Stimulated activated CD4-positive, alpha-beta T cell treated with anti-CD3 and anti-CD28 coated beads, TNF-alpha, amount 100 ng/mL, for 1 hour (primary cell): ENCODE results near the gene TSSK2.

ENCODE experiments used
- DNase-seq, 3 donors: peaks; one replicate each; pipeline ENCODE4 v3.0.0-alpha.2; 2020; ENCODE audit warnings: low read depth in 3 of 3, low spot score in 1 of 3

Gene TSSK2

DNA sequence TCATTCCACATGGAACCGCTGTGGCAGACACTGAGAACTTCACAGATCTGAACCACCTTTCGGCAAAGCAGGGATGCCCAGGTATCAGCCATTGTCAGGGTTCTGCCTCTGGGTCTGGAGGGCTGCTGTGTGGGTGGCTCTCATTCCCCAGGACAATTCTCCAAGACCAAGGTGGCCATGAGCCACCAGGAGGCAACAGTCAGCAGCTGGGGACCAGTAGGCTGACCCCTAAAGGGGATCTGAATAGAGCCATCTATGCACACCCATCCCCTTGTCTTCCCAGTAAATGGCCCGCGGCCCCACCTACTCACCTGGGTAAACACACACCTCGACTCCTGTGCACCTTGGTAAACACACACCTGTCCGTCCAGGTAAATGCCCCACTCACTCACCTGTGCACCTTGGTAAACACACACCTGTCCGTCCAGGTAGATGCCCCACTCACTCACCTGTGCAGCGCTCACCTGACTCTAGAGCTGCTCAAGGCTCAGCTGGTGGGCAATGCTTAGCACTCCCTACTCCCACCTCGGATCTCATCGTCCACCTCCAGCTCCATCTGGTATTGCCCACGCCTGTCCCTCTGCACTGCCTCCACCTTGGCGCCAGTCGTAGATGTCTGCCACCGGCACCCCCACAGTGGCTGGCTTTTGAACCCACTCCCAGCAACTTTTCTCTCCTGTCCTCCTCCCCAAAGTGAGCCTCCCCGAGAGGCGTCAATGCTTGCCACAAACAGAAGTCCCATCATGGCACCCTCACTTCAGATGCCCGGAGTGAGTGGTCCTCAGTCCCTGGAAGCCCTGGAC lies 37.2 kb downstream of the TSSK2 start:
- DNase-seq = no peak

DNA sequence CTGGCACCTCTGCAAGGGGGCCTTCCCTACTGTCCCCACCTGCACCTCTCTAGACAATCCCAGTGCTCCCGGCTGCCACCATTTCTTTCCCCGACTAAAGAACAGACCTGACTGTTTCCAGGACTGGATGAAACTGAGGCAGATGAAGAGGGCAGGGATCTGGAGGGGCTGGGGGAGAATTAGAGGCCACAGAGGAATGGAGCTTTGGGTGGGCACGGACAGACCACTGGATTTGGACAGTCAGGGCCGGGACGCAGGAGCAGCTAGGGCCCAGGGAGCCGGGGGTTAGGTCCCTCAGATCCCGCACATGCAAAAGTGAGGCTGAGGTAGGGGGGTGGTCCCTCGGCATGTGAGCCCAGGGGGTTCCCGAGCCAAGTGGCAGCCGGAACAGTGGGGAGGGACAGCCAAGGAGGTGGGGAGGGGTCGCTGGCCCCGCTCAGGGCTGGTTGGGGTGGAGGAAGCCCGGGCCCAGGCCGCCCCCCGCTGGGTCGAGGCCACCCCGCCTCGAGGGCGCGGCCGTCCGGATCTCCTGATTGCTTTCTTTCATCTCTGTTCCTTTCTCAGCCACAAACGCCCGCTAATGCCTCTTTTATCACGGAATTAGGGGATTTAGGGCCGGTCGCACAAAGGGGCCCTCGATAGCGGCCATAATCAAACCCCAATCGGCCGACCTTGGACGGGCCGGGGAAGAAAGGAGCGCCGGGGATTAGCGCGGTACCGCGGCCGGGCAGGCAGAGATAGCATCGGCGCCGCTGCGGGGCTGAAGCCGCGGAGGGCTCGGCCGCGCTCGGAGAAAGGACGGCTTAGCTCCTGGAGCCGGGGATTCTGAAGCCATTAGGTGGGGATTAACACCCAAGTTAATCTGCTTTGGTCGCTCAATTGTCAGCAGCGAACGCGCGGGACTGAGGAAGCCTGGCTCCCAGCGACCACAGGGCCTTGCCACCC lies 38.2 kb downstream of the TSSK2 start:
- DNase-seq = no peak

DNA sequence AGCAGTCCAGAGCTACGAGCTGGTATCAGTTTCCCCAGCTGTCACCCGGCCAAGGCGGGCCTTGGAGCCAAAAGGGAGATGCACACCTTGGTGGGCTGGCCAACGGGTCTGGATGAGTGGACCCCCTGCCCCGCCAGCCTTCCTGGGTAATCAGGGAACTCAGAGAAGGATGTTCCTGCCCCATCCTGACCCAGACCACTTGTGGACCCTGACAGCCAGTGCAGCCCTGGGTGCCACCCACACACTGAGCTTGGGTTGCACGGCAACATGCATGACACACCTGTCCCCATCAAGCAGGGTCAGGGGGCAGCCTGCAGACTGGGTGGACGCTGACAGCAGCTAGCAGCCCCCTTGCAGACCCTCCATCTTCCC lies 38.8 kb downstream of the TSSK2 start:
- no peak for DNase-seq

DNA sequence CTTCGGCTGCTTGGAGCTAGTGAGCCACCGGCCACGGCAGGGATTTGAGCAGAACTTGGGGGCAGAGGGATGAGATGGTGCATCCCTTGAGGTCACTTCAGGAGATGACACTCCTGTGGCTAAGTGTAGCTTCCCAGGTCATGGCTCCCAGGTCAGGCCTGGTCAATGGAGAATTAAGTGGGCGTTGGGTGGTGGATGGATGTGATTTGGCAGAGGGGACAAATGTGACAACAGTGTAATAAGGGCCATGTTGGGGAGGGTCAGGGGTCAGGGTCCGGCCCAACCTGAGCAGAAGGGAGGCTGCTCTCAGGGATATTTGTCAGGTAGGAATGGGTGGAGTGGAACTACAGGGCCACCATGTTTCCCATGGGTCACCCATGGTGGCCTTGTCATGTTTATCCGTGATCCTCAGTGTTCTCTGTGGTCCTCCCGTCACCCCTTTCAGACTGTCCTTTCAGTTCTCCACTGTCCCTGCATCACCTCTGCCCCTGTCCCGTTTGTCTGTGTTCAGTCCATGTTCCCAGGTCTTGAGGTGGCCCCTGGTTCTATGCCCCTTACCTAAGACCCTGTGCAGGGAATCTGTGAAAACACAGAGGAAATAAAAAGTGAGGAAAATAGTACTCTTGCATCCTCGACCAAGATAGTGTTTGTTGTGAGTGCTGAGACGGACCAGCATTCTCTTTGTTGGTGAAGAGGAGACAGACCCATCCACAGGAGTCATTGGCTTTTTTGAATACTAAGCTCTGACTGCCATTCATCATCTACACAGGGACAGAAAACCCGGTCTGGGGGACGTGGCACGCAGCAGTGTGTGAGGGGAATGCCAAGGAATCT lies 41.3 kb downstream of the TSSK2 start:
- no peak for DNase-seq

DNA sequence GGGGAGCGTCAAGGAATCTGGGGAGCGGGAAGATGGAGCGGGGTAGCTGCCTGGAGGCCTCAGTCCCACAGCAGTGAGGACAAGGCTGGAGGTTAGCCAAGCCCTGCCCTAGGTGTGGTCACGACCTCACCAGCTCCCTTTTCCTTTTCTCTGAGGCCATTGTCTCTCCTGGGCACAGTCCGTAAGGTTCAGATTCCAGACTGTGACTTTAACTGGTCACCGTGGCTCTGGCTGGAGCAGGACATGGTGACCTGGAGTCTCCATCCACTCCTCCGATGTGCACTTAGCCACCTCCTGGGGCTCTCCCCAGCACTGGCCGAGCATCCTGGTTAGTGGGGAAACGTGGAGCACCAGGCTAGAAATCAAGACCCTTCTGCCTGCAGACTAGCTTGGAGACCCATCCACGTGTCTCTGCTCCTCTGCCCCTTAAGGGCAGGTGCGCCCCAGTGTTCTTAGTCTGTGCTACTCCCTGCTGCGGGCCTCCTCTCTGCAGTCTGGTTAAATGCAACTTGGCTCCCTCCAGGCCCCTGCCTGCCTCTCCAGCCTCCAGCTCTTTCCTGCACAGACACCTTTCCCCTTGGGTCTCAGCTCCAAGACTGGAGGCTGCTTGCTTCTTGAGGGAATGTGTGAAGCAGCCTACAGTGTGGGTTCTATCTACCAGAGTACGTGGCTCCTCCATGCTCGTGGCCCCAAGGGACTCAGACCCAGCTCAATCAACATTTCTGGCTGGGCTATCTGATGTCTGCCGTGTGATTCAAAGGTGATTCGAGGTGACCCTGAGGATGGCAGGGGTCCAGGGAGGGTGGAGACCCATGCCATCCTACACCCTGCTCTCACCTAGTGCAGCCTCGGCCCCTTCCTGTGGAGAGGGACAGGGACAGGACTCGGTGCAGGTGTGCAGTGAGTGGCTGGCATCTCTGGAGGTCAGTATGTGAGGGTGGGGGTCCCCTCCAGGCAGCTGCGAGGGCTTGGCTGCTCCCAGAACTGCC lies 42.2 kb downstream of the TSSK2 start:
- DNase-seq = no peak

DNA sequence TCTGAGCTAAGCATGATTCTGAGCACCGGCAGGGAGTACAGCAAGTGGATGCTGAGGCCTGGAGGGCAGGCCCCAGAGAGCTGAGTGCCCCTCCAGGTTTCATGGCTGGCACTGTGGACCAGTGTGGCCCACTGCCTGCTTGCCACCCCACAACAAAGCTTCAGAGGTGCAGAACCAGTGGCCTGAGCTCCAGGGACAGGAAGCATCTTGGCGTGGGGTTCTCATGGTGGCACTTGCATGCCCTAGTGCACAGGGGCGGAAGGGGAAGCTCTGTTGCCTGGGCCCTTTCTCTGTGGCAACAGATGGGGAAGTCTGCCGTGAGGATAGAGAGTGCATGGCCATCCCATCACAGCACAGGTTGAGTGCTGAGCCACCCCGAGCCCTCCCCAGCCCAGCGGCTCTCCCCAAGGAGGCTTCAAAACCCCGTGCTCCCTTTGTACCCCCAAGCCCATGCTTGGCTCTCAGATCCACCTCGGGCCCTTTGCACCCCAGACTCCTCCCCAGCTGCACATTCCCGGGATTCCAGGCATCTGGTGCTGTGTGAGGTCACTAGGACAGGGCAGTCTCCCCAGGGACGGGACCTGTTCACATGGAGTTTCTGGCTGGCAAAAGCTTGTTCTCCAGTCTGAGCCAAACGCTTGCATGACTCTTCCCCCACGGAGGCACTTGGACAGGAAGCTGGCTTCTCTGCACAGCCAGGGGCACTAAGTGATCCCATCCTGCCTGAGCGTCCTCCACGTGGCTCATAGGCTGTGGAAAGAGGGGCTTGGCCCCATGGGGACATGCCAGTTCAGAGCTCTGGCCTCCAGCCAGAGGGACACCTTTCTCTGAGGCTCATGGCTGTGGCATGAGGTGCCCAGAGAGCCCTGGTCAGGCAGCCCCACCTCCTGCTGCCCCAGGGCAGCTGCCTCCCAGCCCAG lies 43.3 kb downstream of the TSSK2 start:
- DNase-seq = no peak

DNA sequence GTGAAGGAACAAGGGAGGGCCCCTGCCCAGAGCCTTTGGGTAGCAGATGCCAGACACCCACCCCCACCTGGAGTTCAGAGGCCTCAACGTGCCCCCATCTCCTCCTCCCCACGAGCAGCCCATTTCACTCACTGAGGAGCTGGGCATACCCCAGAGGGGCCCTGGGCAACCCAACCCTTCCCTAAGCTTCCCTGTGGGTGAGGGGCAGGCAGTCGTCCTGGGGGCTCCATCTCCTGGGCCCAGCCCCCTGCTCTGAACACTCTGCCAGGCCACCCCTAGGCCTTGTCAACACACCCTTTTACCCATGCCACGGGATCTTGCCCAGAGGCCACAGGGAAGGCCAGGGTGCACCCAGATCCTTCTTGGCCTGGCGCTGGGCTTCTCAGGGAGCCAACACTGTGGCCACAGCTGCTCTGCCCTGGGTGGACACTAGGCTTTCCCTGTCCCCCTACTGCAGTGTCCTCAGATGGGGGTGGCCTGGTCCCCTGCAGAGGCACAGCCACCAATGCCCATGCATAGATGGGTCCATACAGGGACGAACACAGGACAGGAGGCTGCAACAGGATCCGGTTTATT lies 44.0 kb downstream of the TSSK2 start:
- DNase-seq = no peak

DNA sequence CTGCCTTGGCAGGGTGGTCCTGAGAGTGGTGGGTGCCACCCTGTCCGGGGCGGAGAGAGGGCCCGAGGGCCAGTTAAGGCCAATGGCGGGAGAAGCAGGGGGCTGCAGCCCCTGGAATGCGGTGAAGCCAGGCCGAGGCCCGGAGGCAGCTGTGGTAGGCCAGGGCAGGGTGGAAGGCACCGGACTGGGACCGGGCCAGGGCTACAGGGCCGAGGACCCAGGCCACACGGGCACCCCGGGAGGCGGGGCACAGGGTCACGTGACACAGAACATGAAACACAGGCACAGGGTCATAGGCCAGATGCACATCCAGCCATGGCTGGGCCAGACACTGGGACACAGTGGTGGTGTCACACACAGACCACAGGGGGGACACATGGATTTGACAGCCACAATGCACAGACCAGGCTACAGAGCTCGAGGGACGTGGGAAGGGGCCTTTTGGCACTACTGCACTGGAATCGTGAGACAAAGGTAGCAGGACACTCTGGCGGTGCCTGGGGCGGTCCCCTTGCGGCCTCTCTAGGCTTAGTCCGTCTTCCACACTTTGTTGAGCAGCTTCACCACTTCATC lies 44.6 kb downstream of the TSSK2 start:
- no peak for DNase-seq

DNA sequence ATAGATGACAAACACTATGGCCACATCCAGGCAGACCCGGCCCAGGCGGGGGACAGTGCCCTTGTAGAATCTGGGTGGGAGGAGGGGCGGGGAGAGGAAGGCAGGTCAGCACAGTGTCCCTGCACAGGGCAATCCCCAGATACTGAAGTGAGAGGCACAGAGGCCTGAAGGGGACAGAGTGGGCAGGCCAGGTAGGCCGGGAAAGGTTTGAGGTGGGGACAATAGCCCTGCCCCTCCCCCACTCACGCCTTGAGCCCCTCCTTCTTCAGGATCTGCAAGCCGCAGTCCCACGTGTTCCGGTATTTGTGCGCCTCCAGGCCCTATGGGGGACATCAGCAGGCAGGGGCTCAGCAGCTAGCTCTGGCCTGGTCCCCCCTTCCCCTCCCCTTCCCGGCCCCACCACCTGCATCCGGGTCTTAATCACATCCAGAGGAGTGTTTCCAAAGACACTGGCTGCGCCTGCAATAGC lies 45.1 kb downstream of the TSSK2 start:
- no peak for DNase-seq

DNA sequence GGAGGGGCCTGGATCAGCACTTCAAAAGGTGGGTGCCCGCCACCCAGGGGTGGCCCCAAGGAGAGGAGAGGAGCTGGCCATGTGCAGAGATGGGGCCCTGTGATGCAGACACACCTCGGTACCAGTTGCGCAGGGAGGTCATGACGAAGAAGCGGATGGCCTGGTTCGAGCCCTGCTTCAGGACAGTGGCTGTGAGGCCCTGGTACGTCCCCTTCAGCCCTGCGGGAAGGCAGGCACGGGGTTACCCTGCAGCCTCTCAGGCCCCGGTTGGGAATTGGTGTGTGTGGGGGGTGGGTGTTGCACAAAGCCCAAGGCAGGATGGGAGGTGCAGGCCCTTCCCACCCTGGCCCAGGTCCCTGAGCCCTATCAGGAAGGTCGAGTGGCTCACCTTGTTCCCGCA lies 45.6 kb downstream of the TSSK2 start:
- DNase-seq = no peak

DNA sequence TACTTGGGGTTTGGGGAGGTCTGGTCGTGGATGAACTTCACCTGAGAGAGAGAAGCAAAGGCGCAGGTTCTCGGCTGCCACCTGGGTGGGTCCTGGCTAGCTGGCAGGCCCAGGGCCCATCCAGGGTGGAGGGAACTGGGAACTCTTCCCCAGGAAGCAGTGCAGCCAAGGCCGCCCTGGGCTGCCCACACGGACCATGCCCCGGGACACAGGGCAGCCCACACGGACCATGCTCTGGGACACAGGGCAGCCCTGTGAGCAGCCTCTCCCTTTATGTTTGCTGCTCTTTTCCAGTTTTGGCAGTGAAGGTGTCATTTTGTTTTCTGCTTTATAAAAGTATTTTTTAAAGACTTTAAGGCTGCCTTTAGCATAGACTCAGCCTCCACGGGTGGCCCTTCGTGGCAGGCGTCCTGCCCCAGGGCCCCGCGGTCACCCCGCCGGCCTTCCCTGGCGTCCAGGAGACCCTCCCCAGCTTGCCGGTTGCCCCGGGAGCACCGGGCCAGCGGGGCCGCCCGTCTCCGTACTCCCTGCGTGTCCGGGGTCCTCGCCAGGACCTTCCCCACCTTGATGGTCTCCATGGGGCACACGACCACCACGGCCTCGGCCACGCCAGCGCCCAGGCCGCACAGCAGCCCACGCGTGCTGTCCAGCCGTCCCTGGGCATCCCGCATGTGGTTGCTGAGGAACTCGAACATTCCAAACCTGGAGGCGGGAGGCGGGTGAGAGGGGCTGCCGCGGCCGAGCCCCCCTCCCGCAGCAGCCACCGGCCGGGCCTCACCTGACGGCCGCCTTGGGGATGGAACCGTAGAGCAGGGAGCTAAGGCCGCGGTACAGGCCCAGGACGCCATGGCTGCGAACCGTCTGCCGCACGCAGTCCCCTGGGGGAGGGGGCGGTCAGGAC lies 46.3 kb downstream of the TSSK2 start:
- no peak for DNase-seq

DNA sequence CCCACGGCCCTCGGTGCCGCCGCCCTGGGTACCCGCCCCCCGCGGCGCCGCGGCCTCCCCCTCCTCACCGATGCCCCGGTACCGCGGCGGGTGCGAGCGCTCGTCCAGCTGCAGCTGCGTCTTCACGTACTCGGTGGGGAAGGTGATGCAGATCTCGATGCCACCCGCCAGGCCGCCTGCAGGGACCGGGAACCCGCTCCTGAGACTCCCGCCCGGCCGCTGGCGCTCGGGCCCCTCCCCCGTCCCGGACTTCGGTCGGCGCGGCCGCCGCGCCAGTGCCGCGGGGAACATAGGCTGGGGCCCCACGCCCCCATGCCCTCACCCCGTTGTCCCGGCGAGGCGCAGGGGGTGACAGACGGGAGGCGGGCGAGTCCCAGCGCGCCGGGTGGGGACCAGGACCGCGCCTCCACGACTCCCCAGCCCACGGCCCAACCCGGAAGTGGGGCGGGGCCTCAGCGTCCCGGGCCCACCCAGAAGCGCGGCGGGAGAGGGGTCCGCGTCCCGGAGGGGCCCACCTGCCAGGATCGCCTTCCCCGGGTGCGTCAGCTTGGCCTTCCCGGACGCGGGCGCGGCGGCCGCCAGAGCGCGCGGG lies 47.1 kb downstream of the TSSK2 start:
- no peak for DNase-seq

DNA sequence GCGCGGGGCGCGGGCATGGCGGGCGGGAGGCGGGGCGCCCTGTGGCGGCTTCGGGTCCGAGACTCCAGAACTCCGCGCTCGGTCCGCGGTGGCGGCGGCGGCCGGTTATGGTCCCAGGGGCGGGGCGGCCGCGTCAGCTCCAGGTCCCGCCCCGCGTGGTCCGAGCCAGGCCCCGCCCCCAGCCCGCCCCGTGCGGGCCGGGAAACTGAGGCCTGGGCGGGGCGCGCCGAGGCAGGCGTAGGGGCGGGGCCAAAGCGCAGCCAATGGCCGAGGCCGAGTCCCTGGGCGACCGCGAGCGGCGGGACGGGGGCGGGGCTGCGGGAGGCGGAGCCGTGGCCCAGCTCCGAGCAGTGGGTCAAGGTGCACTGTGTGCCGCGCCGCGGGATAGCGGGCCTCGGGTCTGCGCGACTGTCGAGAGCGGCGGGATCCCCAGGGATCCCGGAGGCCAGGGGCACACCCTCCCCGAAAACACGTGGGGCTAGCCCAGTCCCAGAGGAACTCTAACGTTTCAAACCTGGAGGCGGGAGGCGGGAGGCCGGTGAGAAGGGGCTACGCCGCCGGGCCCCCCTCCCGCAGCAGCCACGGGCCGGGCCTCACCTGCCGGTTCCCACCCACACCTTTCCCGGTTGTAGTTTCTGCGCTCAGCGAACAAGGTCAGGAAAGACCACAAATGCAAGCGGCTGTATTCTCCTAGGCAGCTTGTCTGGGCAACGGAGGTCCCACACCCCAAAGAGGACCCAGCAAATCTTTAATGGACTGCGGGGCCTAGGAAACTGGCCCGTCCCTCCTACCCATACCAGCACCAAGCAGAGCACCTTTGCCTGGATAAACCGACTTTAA lies 47.8 kb downstream of the TSSK2 start, which contains the start of gene SLC25A1:
TSS of gene SLC25A1 (minus strand) at position 80 of the 840 bp plus-strand sequence. CDS start at position 17, 63 bp downstream.
- peak; percentile 34 to 78 (median 61) for DNase-seq

DNA sequence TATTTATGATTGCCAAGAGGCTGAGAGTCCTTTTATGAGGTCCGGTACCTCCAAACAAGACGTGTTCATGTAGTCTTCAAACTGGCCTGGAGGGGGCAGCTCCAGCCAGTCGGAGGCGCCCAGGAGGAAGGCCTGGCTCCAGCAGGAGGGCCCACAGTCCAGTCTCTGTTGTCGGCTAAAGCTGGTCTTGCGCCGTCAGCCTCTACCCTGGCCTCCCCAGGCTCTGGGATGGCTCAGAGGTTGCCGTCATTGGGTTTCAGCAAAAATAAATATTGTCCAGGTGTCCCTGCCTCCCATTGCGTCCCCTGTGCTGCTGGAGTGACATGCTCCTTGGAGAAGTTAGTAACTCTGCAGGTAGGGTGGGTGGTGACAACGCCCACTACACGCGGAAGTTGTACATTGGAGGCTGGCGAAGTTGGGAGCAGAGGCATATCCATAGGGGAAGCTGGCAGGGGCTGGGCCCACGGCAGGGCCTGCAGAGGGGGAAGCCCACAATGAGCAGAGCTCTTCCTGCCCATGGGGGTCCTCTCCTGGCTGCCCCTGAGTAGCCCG lies 48.5 kb downstream of the TSSK2 start:
- no peak for DNase-seq

DNA sequence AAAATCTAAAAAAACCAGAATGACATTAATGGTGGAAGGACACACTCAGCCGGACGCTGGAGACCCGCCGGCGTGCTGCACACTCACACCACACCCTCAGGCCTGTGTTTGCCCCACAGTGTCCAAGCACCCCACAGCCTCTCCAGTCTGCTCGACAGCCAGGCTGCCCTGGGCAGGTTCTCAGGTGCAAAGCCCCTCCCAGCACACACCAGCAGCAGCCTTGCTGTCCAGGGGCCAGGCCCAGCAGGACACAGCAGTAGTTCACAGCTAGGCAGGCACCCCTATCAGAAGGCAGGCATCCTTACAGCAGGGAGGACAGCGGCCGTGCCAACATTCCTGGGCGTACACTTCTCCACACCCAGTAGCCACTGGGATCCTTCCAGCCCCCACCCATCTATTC lies 49.1 kb downstream of the TSSK2 start:
- no peak for DNase-seq
